HepG2 (cell line): Measurements from ENCODE around the gene TNFSF13. TPM values are rescaled to one million over a fixed set of nuclear protein-coding genes. Genes with fewer than 3 reads are reported as not detected.

Source experiments
- ATM ChIP-seq: fragments of 450-650 bp; IDR thresholded peaks from 2 replicates; pipeline ENCODE4 v1.7.1; 2017; ENCODE audit warnings: mild to moderate bottlenecking, borderline replicate concordance
- BHLHE40 ChIP-seq: IDR thresholded peaks from 2 replicates; pipeline ENCODE4 v1.6.1; 2011; ENCODE audit warnings: low read length, improper control_type of control experiment
- HMG20B ChIP-seq: conservative IDR thresholded peaks from 2 replicates; pipeline ENCODE4 v1.6.1; 2016; ENCODE audit warnings: missing genetic modification reagents, missing compliant biosample characterization
- JUN ChIP-seq: sonication (generic); formaldehyde crosslinking; IDR thresholded peaks from 2 replicates; pipeline ENCODE4 v1.4.0; 2020; ENCODE audit warnings: mild to moderate bottlenecking, missing genetic modification reagents
- KDM6A ChIP-seq: IDR thresholded peaks from 2 replicates; pipeline ENCODE4 v1.6.1; 2016; ENCODE audit warnings: low read depth
- NFE2 ChIP-seq: sonication (generic); formaldehyde crosslinking; IDR thresholded peaks from 2 replicates; pipeline ENCODE4 v1.4.0; 2020; ENCODE audit warnings: missing genetic modification reagents
- PRMT3 ChIP-seq: sonication (generic); formaldehyde crosslinking; IDR thresholded peaks from 2 replicates; pipeline ENCODE4 v1.8.1; 2022; ENCODE audit warnings: low read depth, mild to moderate bottlenecking, moderate library complexity, missing genetic modification reagents, borderline replicate concordance
- SNRNP70 ChIP-seq: fragments of 200-400 bp; formaldehyde crosslinking; IDR thresholded peaks from 2 replicates; pipeline ENCODE4 v1.6.1; 2017; ENCODE audit warnings: mild to moderate bottlenecking, low read depth, low read length, moderate library complexity
- ZBTB1 ChIP-seq: sonication (generic); formaldehyde crosslinking; IDR thresholded peaks from 2 replicates; pipeline ENCODE4 v1.4.0; 2020; ENCODE audit warnings: missing genetic modification reagents, borderline replicate concordance
- ZNF121 ChIP-seq: sonication (generic); formaldehyde crosslinking; IDR thresholded peaks from 2 replicates; pipeline ENCODE4 v1.5.0; 2020; ENCODE audit warnings: mild to moderate bottlenecking, missing genetic modification reagents
- ZNF264 ChIP-seq: sonication (generic); formaldehyde crosslinking; IDR thresholded peaks from 2 replicates; pipeline ENCODE4 v1.4.0; 2020; ENCODE audit warnings: missing genetic modification reagents
- ZNF282 ChIP-seq: fragments of 450-650 bp; IDR thresholded peaks from 2 replicates; pipeline ENCODE4 v1.6.1; 2018; ENCODE audit not compliant: partially characterized antibody
- ZNF34 ChIP-seq: sonication (generic); formaldehyde crosslinking; IDR thresholded peaks from 2 replicates; pipeline ENCODE4 v1.4.0; 2020; ENCODE audit warnings: mild to moderate bottlenecking, missing genetic modification reagents, borderline replicate concordance
- ZNF44 ChIP-seq: sonication (generic); formaldehyde crosslinking; IDR thresholded peaks from 2 replicates; pipeline ENCODE4 v1.5.1; 2020; ENCODE audit warnings: mild to moderate bottlenecking, missing genetic modification reagents
- ZNF468 ChIP-seq: sonication (generic); formaldehyde crosslinking; IDR thresholded peaks from 2 replicates; pipeline ENCODE4 v1.8.0; 2022; ENCODE audit warnings: mild to moderate bottlenecking, moderate library complexity, missing genetic modification reagents
- ZNF543 ChIP-seq: sonication (generic); formaldehyde crosslinking; IDR thresholded peaks from 2 replicates; pipeline ENCODE4 v1.4.0; 2020; ENCODE audit warnings: mild to moderate bottlenecking, missing genetic modification reagents
- ZNF775 ChIP-seq: sonication (generic); formaldehyde crosslinking; IDR thresholded peaks from 2 replicates; pipeline ENCODE4 v1.4.0; 2020; ENCODE audit warnings: missing genetic modification reagents, mild to moderate bottlenecking, moderate library complexity, borderline replicate concordance
- ZNF790 ChIP-seq: sonication (generic); formaldehyde crosslinking; IDR thresholded peaks from 2 replicates; pipeline ENCODE4 v1.8.0; 2022; ENCODE audit warnings: missing genetic modification reagents, mild to moderate bottlenecking, borderline replicate concordance
- polyA plus RNA-seq, 8 experiments: library from polyadenylated mRNA; depleted of rRNA in 3 of 8; stranded (reverse) in 7 of 8; unstranded in 1 of 8; fragments of >200 nt; fragmentation: Illumina TruSeq in 4 of 8; extraction: Trizol in 4 of 8; gene quantifications; 2 replicates each; pipeline versions ENCODE4 v1.2.1 to v1.2.3, GENCODE V29; 2011 to 2016; ENCODE audit warnings: low read depth in 4 of 8, missing spikeins in 1 of 8, mixed read lengths in 1 of 8; ENCODE audit not compliant: insufficient read depth in 1 of 8
- total RNA-seq, 5 experiments: library from RNA; depleted of rRNA; stranded (reverse); fragments of >200 nt; fragmentation: Illumina TruSeq; extraction: Trizol; gene quantifications; 2 replicates each; pipeline ENCODE4 v1.2.3, GENCODE V29; 2016; ENCODE audit warnings: low read depth in 1 of 5
- TF ChIP-seq, protein P1 (sequence below): sonication (generic); formaldehyde crosslinking; IDR thresholded peaks from 2 replicates; pipeline ENCODE4 v1.5.0; 2020; ENCODE audit warnings: mild to moderate bottlenecking, missing genetic modification reagents
- TF ChIP-seq, protein P2 (sequence below): sonication (generic); formaldehyde crosslinking; IDR thresholded peaks from 2 replicates; pipeline ENCODE4 v1.9.0; 2021; ENCODE audit warnings: missing genetic modification reagents, borderline replicate concordance

Gene TNFSF13
- total and polyA plus RNA-seq, 2 of the 13 experiments (the other 11 are each of a cell fraction or from before 2014, with no cell fraction given): 2.5 to 3.3 TPM

DNA sequence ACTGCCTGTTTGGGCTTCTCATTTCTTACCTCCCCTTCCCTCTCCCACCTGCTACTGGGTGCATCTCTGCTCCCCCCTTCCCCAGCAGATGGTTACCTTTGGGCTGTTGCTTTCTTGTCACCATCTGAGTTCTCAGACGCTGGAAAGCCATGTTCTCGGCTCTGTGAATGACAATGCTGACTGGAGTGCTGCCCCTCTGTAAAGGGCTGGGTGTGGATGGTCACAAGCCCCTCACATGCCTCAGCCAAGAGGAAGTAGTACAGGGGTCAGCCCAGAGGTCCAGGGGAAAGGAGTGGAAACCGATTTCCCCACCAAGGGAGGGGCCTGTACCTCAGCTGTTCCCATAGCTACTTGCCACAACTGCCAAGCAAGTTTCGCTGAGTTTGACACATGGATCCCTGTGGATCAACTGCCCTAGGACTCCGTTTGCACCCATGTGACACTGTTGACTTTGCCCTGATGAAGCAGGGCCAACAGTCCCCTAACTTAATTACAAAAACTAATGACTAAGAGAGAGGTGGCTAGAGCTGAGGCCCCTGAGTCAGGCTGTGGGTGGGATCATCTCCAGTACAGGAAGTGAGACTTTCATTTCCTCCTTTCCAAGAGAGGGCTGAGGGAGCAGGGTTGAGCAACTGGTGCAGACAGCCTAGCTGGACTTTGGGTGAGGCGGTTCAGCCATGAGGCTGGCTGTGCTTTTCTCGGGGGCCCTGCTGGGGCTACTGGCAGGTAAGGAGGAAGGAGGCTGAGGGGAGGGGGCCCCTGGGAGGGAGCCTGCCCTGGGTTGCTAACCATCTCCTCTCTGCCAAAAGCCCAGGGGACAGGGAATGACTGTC, 20.7 kb downstream of the TNFSF13 start, which contains the start of gene CD68 (continued):
- TF ChIP-seq PRMT3 (no peak), KDM6A (peak; percentile 71), ZNF44 (peak; percentile 64), NFE2 (CRISPR knock-in tag) (no peak), JUN (CRISPR knock-in tag) (no peak), ZNF34 (CRISPR knock-in tag) (no peak), ZNF264 (CRISPR knock-in tag) (peak; percentile 65; the same call in 1 of the 2 replicates), HMG20B (CRISPR knock-in tag) (no peak; the same call in 1 of the 2 replicates), ZNF468 (CRISPR knock-in tag) (no peak), ZBTB1 (CRISPR knock-in tag) (no peak), ZNF282 (no peak), ZNF121 (CRISPR knock-in tag) (no peak), ZNF790 (peak; percentile 81; the same call in 1 of the 2 replicates), SNRNP70 (no peak), ZNF543 (peak; percentile 67; the same call in 1 of the 2 replicates), ZNF775 (CRISPR knock-in tag) (no peak), ATM (no peak), BHLHE40 (peak; percentile 24; the same call in 1 of the 2 replicates)
- TF ChIP-seq, protein P1, sequence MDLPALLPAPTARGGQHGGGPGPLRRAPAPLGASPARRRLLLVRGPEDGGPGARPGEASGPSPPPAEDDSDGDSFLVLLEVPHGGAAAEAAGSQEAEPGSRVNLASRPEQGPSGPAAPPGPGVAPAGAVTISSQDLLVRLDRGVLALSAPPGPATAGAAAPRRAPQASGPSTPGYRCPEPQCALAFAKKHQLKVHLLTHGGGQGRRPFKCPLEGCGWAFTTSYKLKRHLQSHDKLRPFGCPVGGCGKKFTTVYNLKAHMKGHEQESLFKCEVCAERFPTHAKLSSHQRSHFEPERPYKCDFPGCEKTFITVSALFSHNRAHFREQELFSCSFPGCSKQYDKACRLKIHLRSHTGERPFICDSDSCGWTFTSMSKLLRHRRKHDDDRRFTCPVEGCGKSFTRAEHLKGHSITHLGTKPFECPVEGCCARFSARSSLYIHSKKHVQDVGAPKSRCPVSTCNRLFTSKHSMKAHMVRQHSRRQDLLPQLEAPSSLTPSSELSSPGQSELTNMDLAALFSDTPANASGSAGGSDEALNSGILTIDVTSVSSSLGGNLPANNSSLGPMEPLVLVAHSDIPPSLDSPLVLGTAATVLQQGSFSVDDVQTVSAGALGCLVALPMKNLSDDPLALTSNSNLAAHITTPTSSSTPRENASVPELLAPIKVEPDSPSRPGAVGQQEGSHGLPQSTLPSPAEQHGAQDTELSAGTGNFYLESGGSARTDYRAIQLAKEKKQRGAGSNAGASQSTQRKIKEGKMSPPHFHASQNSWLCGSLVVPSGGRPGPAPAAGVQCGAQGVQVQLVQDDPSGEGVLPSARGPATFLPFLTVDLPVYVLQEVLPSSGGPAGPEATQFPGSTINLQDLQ: peak; percentile 93
- TF ChIP-seq, protein P2, sequence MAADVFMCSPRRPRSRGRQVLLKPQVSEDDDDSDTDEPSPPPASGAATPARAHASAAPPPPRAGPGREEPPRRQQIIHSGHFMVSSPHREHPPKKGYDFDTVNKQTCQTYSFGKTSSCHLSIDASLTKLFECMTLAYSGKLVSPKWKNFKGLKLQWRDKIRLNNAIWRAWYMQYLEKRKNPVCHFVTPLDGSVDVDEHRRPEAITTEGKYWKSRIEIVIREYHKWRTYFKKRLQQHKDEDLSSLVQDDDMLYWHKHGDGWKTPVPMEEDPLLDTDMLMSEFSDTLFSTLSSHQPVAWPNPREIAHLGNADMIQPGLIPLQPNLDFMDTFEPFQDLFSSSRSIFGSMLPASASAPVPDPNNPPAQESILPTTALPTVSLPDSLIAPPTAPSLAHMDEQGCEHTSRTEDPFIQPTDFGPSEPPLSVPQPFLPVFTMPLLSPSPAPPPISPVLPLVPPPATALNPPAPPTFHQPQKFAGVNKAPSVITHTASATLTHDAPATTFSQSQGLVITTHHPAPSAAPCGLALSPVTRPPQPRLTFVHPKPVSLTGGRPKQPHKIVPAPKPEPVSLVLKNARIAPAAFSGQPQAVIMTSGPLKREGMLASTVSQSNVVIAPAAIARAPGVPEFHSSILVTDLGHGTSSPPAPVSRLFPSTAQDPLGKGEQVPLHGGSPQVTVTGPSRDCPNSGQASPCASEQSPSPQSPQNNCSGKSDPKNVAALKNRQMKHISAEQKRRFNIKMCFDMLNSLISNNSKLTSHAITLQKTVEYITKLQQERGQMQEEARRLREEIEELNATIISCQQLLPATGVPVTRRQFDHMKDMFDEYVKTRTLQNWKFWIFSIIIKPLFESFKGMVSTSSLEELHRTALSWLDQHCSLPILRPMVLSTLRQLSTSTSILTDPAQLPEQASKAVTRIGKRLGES (CRISPR knock-in tag): no peak
